Astrocyte (in vitro differentiated cells and primary cell): ENCODE data around the gene SLC25A12. TPM values are rescaled to one million over a fixed set of nuclear protein-coding genes. Genes with fewer than 3 reads are reported as not detected.

Experiments
- DNase-seq: peaks from one replicate; pipeline ENCODE4 v3.0.0-alpha.2; 2010; ENCODE audit warnings: low read depth
- FAIRE-seq: peaks from 2 replicates; lab custom pipeline; 2011; peaks lifted over from hg19 to GRCh38; lab: Jason Lieb, UNC
- H2AFZ ChIP-seq: 2 replicates; pipeline ENCODE4 v1.6.0; 2012; ENCODE audit warnings: low read depth, low read length, inconsistent platforms
- H3K27ac ChIP-seq: 2 replicates; pipeline ENCODE4 v1.5.1; 2011; ENCODE audit warnings: low read depth, low read length, inconsistent platforms
- H3K27me3 ChIP-seq: 2 replicates; pipeline ENCODE4 v1.6.0; 2011; ENCODE audit warnings: low read length, inconsistent platforms; ENCODE audit not compliant: insufficient read depth
- H3K36me3 ChIP-seq: 2 replicates; pipeline ENCODE4 v1.5.1; 2011; ENCODE audit warnings: low read length, inconsistent platforms; ENCODE audit not compliant: insufficient read depth
- H3K4me1 ChIP-seq: 2 replicates; pipeline ENCODE4 v1.5.1; 2011; ENCODE audit warnings: low read length, inconsistent platforms; ENCODE audit not compliant: insufficient read depth
- H3K4me2 ChIP-seq: 2 replicates; pipeline ENCODE4 v1.6.0; 2012; ENCODE audit warnings: low read length, inconsistent platforms
- H3K4me3 ChIP-seq: 2 replicates; pipeline ENCODE4 v1.5.1; 2011; ENCODE audit warnings: low read depth, mild to moderate bottlenecking, low read length, inconsistent platforms; ENCODE audit not compliant: insufficient read depth
- H3K79me2 ChIP-seq: 2 replicates; pipeline ENCODE4 v1.6.0; 2012; ENCODE audit warnings: mild to moderate bottlenecking, low read length, inconsistent platforms; ENCODE audit not compliant: insufficient read depth
- H3K9ac ChIP-seq: 2 replicates; pipeline ENCODE4 v1.6.0; 2012; ENCODE audit warnings: mild to moderate bottlenecking, low read length, inconsistent platforms
- H3K9me3 ChIP-seq: 2 replicates; pipeline ENCODE4 v1.5.1; 2012; ENCODE audit warnings: low read depth, mild to moderate bottlenecking, low read length, inconsistent platforms; ENCODE audit not compliant: insufficient read depth
- H4K20me1 ChIP-seq: 2 replicates; pipeline ENCODE4 v1.6.0; 2012; ENCODE audit warnings: low read length, inconsistent platforms; ENCODE audit not compliant: insufficient read depth
- H3K27ac Mint-ChIP-seq: one replicate; pipeline ENCODE4 v1.8.0; 2021; ENCODE audit warnings: mild to moderate bottlenecking, mixed read lengths; ENCODE audit not compliant: unreplicated experiment
- H3K27me3 Mint-ChIP-seq: one replicate; pipeline ENCODE4 v1.8.0; 2021; ENCODE audit warnings: low read depth, mixed read lengths; ENCODE audit not compliant: unreplicated experiment
- H3K36me3 Mint-ChIP-seq: one replicate; pipeline ENCODE4 v1.8.0; 2021; ENCODE audit warnings: low read depth, mixed read lengths; ENCODE audit not compliant: unreplicated experiment
- H3K4me1 Mint-ChIP-seq: one replicate; pipeline ENCODE4 v1.8.0; 2021; ENCODE audit warnings: low read depth, mixed read lengths; ENCODE audit not compliant: unreplicated experiment
- H3K4me3 Mint-ChIP-seq: one replicate; pipeline ENCODE4 v1.8.0; 2021; ENCODE audit warnings: mild to moderate bottlenecking, moderate library complexity, mixed read lengths; ENCODE audit not compliant: unreplicated experiment
- H3K9me3 Mint-ChIP-seq: one replicate; pipeline ENCODE4 v1.8.0; 2021; ENCODE audit warnings: mild to moderate bottlenecking, mixed read lengths; ENCODE audit not compliant: unreplicated experiment
- CTCF ChIP-seq: IDR thresholded peaks from 2 replicates; pipeline ENCODE4 v1.5.1; 2011; ENCODE audit warnings: low read depth, mild to moderate bottlenecking, inconsistent platforms, low read length, moderate library complexity; ENCODE audit not compliant: insufficient read depth
- EZH2 ChIP-seq: IDR thresholded peaks from 2 replicates; pipeline ENCODE4 v1.6.1; 2012; ENCODE audit warnings: mild to moderate bottlenecking, low read length, inconsistent platforms; ENCODE audit not compliant: insufficient read depth
- total RNA-seq: library from RNA; stranded (reverse); gene quantifications from 2 replicates; pipeline ENCODE4 v1.2.1, GENCODE V29; 2021

SLC25A12 gene
- total RNA-seq, 1 donor from 2014 or later, result 18.1 TPM

DNA sequence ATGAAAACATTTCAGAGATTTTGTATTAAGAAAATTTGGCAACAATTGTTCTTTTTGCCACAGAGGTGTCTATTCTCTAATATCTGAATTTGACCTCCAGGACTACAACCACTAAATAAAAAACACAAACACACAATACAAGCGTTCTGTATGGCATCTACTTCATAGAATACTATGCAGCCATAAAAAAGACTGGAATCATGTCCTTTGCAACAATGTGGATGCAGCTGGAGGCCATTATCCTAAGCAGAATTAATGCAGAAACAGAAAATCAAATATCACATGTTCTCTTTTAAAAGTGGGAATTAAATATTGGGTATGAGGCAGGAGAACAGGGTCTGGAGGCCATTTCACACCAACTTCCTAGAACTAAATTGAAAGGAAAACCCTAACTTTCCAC, 19.5 kb downstream of the SLC25A12 start:
- Histone ChIP-seq H3K4me3 (no peak overlapping the region), H3K79me2 (peaks cover 8% of the 10 kb centered on the region), H3K4me2 (no peak overlapping the region), H3K9ac (no peak overlapping the region), H4K20me1 (peaks cover 8% of the 10 kb centered on the region), H3K36me3 (no peaks in the 10 kb centered on the region), H3K4me1 (peaks cover 10% of the 10 kb centered on the region), H3K27ac (no peak overlapping the region), H3K27me3 (no peaks in the 10 kb centered on the region), H2AFZ (no peak overlapping the region), H3K9me3 (no peaks in the 10 kb centered on the region)
- Mint-ChIP-seq H3K4me3 (no peak overlapping the region), H3K4me1 (peaks cover 13% of the 10 kb centered on the region), H3K27ac (no peak overlapping the region), H3K36me3 (peaks cover 10% of the 10 kb centered on the region), H3K9me3 (no peaks in the 10 kb centered on the region), H3K27me3 (no peaks in the 10 kb centered on the region)
- no peak for TF ChIP-seq EZH2
- no peak for TF ChIP-seq CTCF
- FAIRE-seq (no peak), DNase-seq (no peak)

DNA sequence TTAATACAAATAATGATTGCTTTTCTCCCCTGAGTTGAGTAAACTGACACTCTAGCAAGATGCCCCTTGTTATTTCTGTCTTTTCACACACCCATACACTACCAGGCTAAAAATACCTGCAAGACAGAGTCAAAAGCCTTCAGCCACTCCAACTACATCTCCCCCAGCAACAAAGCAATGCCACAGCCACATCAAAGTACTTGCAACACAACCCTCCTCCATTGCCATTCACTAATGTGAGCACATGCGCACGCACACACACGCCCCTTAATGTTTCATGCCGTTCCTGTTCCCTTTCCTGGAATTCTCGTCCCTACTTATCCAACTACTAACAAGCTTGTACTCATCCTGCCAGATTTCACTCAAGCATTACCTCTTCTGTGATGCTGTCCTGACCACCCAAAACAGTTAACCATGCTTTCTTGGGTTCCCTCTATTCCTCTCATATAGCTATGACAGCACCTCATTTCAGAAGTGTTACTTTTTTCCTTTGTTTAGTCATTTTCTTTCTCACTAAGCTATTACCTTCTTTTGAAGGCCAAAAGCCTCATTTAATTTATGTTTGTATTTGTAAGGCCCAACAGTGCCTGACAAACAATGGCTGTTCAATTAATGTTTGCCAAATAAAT, 29.6 kb downstream of the SLC25A12 start:
- Mint-ChIP-seq H3K9me3 (no peaks in the 10 kb centered on the region), H3K27ac (no peak overlapping the region), H3K27me3 (no peaks in the 10 kb centered on the region), H3K36me3 (peaks cover 1% of the 10 kb centered on the region), H3K4me1 (peaks cover 4% of the 10 kb centered on the region), H3K4me3 (no peak overlapping the region)
- Histone ChIP-seq H3K4me3 (no peak overlapping the region), H3K9me3 (no peaks in the 10 kb centered on the region), H3K9ac (no peak overlapping the region), H3K79me2 (peaks cover 7% of the 10 kb centered on the region), H4K20me1 (peaks cover 3% of the 10 kb centered on the region), H3K27me3 (no peaks in the 10 kb centered on the region), H3K36me3 (no peaks in the 10 kb centered on the region), H3K27ac (no peak overlapping the region), H3K4me2 (no peak overlapping the region), H2AFZ (no peak overlapping the region), H3K4me1 (no peaks in the 10 kb centered on the region)
- FAIRE-seq, result no peak
- DNase-seq, result no peak
- no peak for TF ChIP-seq EZH2
- TF ChIP-seq CTCF, result no peak

GRCh38 chr2:171862501-171862900, 31.5 kb downstream of the SLC25A12 start:
- H4K20me1 ChIP-seq, result peaks cover 3% of the 10 kb centered on the region
- TF ChIP-seq CTCF, result no peak
- no peak for TF ChIP-seq EZH2
- Mint-ChIP-seq H3K27ac (no peak overlapping the region), H3K27me3 (no peaks in the 10 kb centered on the region), H3K36me3 (peaks cover 3% of the 10 kb centered on the region), H3K9me3 (peaks cover 2% of the 10 kb centered on the region), H3K4me3 (no peak overlapping the region), H3K4me1 (peaks cover 4% of the 10 kb centered on the region)
- H3K36me3 ChIP-seq, result no peaks in the 10 kb centered on the region
- no peak overlapping the region for H2AFZ ChIP-seq
- FAIRE-seq (no peak), DNase-seq (no peak)
- no peaks in the 10 kb centered on the region for H3K9me3 ChIP-seq
- H3K4me3 ChIP-seq, result no peak overlapping the region
- H3K27me3 ChIP-seq, result no peaks in the 10 kb centered on the region
- H3K4me1 ChIP-seq, result no peaks in the 10 kb centered on the region
- H3K9ac ChIP-seq, result no peak overlapping the region
- H3K27ac ChIP-seq, result no peak overlapping the region
- H3K4me2 ChIP-seq, result no peak overlapping the region
- peaks cover 7% of the 10 kb centered on the region for H3K79me2 ChIP-seq
